BLaER1 treated with 17β-estradiol and CSF1 and Interleukin-3, amounts not matched to agents 10 nM and 100 nM (cell line): Measurements from ENCODE around the gene CINP.
"Not testable (repeated sequence)": the region's sequence is repeated elsewhere in the genome, so short reads cannot be mapped to it uniquely, and the experiment has no call there.

ENCODE experiments used
- H3K27ac ChIP-seq, 11 experiments: shearing (Covaris generic); formaldehyde crosslinking; 2 replicates each; pipeline ENCODE4 v1.8.1; 2022
- H3K27me3 ChIP-seq, 11 experiments: shearing (Covaris generic); formaldehyde crosslinking; 2 replicates each; pipeline ENCODE4 v1.8.1; 2022
- H3K36me3 ChIP-seq, 11 experiments: shearing (Covaris generic); formaldehyde crosslinking; 2 replicates each; pipeline ENCODE4 v1.8.1; 2022
- H3K4me1 ChIP-seq, 10 experiments: shearing (Covaris generic); formaldehyde crosslinking; 2 replicates each; pipeline ENCODE4 v1.8.1; 2022
- H3K4me2 ChIP-seq, 11 experiments: shearing (Covaris generic); formaldehyde crosslinking; 2 replicates each; pipeline ENCODE4 v1.8.1; 2022
- H3K4me3 ChIP-seq, 10 experiments: shearing (Covaris generic); formaldehyde crosslinking; 2 replicates each; pipeline ENCODE4 v1.8.1; 2022
- H3K9ac ChIP-seq, 11 experiments: shearing (Covaris generic); formaldehyde crosslinking; 2 replicates each; pipeline ENCODE4 v1.8.1; 2022
- H3K9me3 ChIP-seq, 11 experiments: shearing (Covaris generic); formaldehyde crosslinking; replicated peaks in 1 of 11; 2 replicates each; pipeline ENCODE4 v1.8.1; 2022
- H4K20me1 ChIP-seq, 11 experiments: shearing (Covaris generic); formaldehyde crosslinking; 2 replicates each; pipeline ENCODE4 v1.8.1; 2022
- Cebpa-rat ChIP-seq, 11 experiments: shearing (Covaris generic); IDR thresholded peaks; 2 replicates each; pipeline ENCODE4 v1.8.1; 2022

The CINP gene

GRCh38 chr14:102363182-102363943 lies 673 bp upstream of the CINP start:
- Histone ChIP-seq H4K20me1 (peaks cover 0 to 22% (median 8%) of the 10 kb centered on the region in 11 experiments; a peak in 5 of 22 replicates), H3K9ac (peak overlapping the region; percentile 80 to 88 (median 87)), H3K36me3 (peaks cover 5 to 17% (median 7%) of the 10 kb centered on the region in 11 experiments; a peak in 21 of 22 replicates), H3K27me3 (peaks cover 0 to 18% (median 0%) of the 10 kb centered on the region in 11 experiments; a peak in 2 of 22 replicates), H3K4me2 (peak overlapping the region; percentile 88 to 99 (median 96)), H3K27ac (peak overlapping the region; percentile 63 to 85 (median 75); a peak in 21 of 22 replicates), H3K4me1 (peaks cover 28 to 40% (median 35%) of the 10 kb centered on the region in 10 experiments), H3K4me3 (peak overlapping the region; percentile 77 to 92 (median 84)), H3K9me3 (no peaks in the 10 kb centered on the region)
- no peak for TF ChIP-seq Cebpa-rat (IDR thresholded peaks at IDR 0.05)

DNA sequence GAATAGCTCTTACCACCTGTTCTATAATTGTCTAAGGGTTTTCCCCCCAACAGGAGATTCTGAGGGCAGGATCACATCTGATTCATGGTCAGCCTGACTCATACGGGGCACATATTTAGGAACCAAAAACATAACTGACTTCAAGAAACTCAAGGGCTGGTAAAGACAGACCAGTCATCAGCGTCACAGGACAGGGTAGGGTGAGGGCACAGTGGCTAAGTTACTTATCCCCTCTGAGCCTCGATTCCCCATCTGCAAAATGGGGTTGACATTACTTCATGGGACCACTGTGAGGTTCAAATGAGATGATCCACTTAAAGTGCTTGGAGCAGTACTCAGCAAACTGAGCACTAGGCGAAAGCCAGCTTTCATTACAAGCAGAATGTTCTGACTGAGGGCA lies 606 bp downstream of the CINP start:
- Histone ChIP-seq H3K36me3 (peaks cover 18 to 30% (median 19%) of the 10 kb centered on the region in 11 experiments), H3K4me1 (peaks cover 18 to 28% (median 23%) of the 10 kb centered on the region in 10 experiments), H4K20me1 (peaks cover 0 to 13% (median 3%) of the 10 kb centered on the region in 11 experiments; a peak in 1 of 22 replicates), H3K27ac (peak overlapping the region; percentile 69 to 85 (median 75)), H3K9ac (peak overlapping the region; percentile 80 to 88 (median 87)), H3K4me2 (peak overlapping the region; percentile 75 to 99 (median 93)), H3K9me3 (no peaks in the 10 kb centered on the region), H3K4me3 (peak overlapping the region; percentile 77 to 92 (median 84)), H3K27me3 (peaks cover 0 to 18% (median 0%) of the 10 kb centered on the region in 11 experiments; a peak in 2 of 22 replicates)
- TF ChIP-seq Cebpa-rat (IDR thresholded peaks at IDR 0.05) = no peak

DNA sequence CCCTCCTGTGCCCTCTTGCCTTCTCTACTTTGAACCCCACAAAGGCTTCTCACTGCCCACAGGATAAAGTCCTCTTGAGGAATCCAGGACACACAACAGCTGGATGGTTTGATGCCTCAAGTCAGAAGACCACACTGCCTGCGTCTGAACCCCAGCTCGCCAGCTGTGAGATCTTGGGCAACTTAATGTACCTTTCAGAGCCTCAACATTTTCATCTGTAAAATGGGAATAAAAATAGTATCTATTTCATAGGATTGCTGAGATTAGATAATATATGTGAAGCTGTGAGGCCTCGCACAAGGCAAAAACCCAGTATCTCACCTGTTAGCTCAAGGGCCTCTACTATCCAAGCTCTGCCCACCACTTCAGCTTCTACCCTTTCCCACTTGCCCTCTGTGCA lies 2.3 kb downstream of the CINP start:
- TF ChIP-seq Cebpa-rat (IDR thresholded peaks at IDR 0.05) = no peak
- Histone ChIP-seq H3K4me1 (peaks cover 18 to 28% (median 22%) of the 10 kb centered on the region in 10 experiments), H3K36me3 (peaks cover 34 to 47% (median 36%) of the 10 kb centered on the region in 11 experiments), H3K4me3 (no peak overlapping the region), H4K20me1 (peaks cover 0 to 7% (median 0%) of the 10 kb centered on the region in 11 experiments; a peak in 1 of 22 replicates), H3K27me3 (peaks cover 0 to 17% (median 0%) of the 10 kb centered on the region in 11 experiments; a peak in 2 of 22 replicates), H3K27ac (no peak overlapping the region), H3K9ac (no peak overlapping the region), H3K9me3 (no peaks in the 10 kb centered on the region), H3K4me2 (no peak overlapping the region)

GRCh38 chr14:102359341-102359740 lies 3.3 kb downstream of the CINP start:
- Histone ChIP-seq H3K27ac (no peak overlapping the region), H3K9ac (no peak overlapping the region), H3K4me2 (no peak overlapping the region), H4K20me1 (no peaks in the 10 kb centered on the region; a peak in 1 of 22 replicates), H3K9me3 (no peaks in the 10 kb centered on the region), H3K4me1 (peaks cover 18 to 24% (median 22%) of the 10 kb centered on the region in 10 experiments), H3K27me3 (peaks cover 0 to 9% (median 0%) of the 10 kb centered on the region in 11 experiments; a peak in 1 of 22 replicates), H3K4me3 (no peak overlapping the region), H3K36me3 (peaks cover 45 to 57% (median 46%) of the 10 kb centered on the region in 11 experiments)
- no peak for TF ChIP-seq Cebpa-rat (IDR thresholded peaks at IDR 0.05)

GRCh38 chr14:102356280-102356679 lies 6.4 kb downstream of the CINP start:
- no peak for TF ChIP-seq Cebpa-rat (IDR thresholded peaks at IDR 0.05)
- H3K4me3 ChIP-seq = no peak overlapping the region
- H3K36me3 ChIP-seq = peaks cover 63 to 88% (median 75%) of the 10 kb centered on the region in 11 experiments
- H3K9me3 ChIP-seq = no peaks in the 10 kb centered on the region
- no peaks in the 10 kb centered on the region; a peak in 2 of 22 replicates for H4K20me1 ChIP-seq
- no peaks in the 10 kb centered on the region for H3K27me3 ChIP-seq
- no peak overlapping the region for H3K4me2 ChIP-seq
- H3K9ac ChIP-seq = no peak overlapping the region
- H3K27ac ChIP-seq = no peak overlapping the region
- peaks cover 0 to 4% (median under 1%) of the 10 kb centered on the region in 10 experiments; a peak in 7 of 20 replicates for H3K4me1 ChIP-seq

DNA sequence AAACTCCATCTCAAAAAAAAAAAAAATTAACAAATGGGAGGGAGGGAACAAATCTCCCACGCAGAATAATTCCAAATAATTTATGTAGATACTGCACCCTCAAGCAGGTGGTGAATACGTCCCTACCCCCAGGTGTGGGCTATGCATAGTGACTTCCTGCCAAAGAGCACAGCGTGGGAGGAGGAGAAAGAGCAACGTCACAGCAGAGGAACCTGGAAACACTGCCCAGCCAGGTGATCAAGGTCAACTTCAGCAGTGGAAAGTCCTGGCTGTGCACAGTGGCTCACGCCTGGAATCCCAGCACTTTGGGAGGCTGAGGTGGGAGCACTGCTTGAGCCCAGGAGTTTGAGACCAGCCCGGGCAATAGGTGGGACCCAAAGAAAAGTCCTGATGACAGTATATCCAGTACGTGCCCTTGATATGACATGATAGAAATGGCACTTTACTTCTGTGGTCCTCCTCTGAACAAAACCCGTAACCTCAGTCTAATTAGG lies 9.5 kb downstream of the CINP start:
- Histone ChIP-seq H3K36me3 (peaks cover 71 to 100% (median 95%) of the 10 kb centered on the region in 11 experiments), H3K4me2 (no peak overlapping the region), H3K9me3 (no peaks in the 10 kb centered on the region), H4K20me1 (no peaks in the 10 kb centered on the region; a peak in 2 of 22 replicates), H3K27ac (no peak overlapping the region), H3K4me3 (no peak overlapping the region), H3K27me3 (no peaks in the 10 kb centered on the region), H3K9ac (no peak overlapping the region), H3K4me1 (no peaks in the 10 kb centered on the region)
- no peak for TF ChIP-seq Cebpa-rat (IDR thresholded peaks at IDR 0.05)

DNA sequence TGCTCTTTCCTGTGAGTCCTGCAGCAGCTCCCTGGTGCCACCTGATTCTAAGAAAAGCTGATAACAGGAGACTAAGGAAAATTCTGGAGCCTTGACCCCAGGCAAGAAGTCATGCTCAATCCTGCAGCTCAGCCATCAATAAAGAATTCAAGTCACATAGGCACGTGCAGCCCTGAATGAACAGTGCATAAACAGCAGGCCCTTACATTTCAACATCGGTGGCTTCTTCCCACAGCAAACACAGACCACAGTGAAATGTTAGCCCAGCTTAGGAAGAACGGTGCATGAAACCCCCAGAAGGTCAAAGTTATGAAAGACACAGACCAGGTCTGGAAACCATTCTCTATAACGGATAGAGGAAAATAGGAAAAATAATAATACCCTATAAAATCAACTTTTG lies 10.5 kb downstream of the CINP start:
- TF ChIP-seq Cebpa-rat (IDR thresholded peaks at IDR 0.05) = no peak
- Histone ChIP-seq H3K4me1 (no peaks in the 10 kb centered on the region), H3K36me3 (peaks cover 71 to 100% (median 95%) of the 10 kb centered on the region in 11 experiments)

GRCh38 chr14:102351593-102351992 lies 11.1 kb downstream of the CINP start:
- H3K4me2 ChIP-seq, H3K9ac ChIP-seq, H3K27ac ChIP-seq, H3K27me3 ChIP-seq, H4K20me1 ChIP-seq, H3K4me3 ChIP-seq, H3K4me1 ChIP-seq, H3K9me3 ChIP-seq: not testable (repeated sequence)
- peaks cover 71 to 100% (median 95%) of the 10 kb centered on the region in 11 experiments for H3K36me3 ChIP-seq

More for the DNA sequence above, 10.5 kb downstream of the CINP start:
- H3K4me2 ChIP-seq = no peak overlapping the region
- H4K20me1 ChIP-seq = no peaks in the 10 kb centered on the region; a peak in 2 of 22 replicates
- H3K27me3 ChIP-seq = no peaks in the 10 kb centered on the region
- no peak overlapping the region for H3K9ac ChIP-seq
- no peak overlapping the region for H3K27ac ChIP-seq
- H3K9me3 ChIP-seq = no peaks in the 10 kb centered on the region
- no peak overlapping the region for H3K4me3 ChIP-seq

GRCh38 chr14:102351023-102351422 lies 11.7 kb downstream of the CINP start:
- TF ChIP-seq Cebpa-rat (IDR thresholded peaks at IDR 0.05) = no peak
- no peak overlapping the region for H3K4me3 ChIP-seq
- H3K36me3 ChIP-seq = peaks cover 73 to 100% (median 95%) of the 10 kb centered on the region in 11 experiments
- no peaks in the 10 kb centered on the region; a peak in 2 of 22 replicates for H4K20me1 ChIP-seq
- H3K4me1 ChIP-seq = no peaks in the 10 kb centered on the region
- H3K27ac ChIP-seq = no peak overlapping the region
- no peak overlapping the region for H3K4me2 ChIP-seq
- no peaks in the 10 kb centered on the region for H3K9me3 ChIP-seq
- no peaks in the 10 kb centered on the region for H3K27me3 ChIP-seq
- no peak overlapping the region for H3K9ac ChIP-seq
